Lower leg skin (tissue), 3 donors: ENCODE results near the gene OSBPL3.

Experiments used
- POLR2A ChIP-seq, 2 donors: fragments of 450-650 bp; IDR thresholded peaks; one replicate each; pipeline ENCODE4 v1.6.1; 2016 to 2017; ENCODE audit warnings: antibody characterized with exemption in 2 of 2, mild to moderate bottlenecking in 1 of 2, moderate library complexity in 1 of 2
- TF ChIP-seq, protein P1 (sequence below), 3 donors: fragments of 450-650 bp; IDR thresholded peaks; one replicate each; pipeline ENCODE4 v1.5.1; 2016; ENCODE audit warnings: antibody characterized with exemption in 3 of 3, mild to moderate bottlenecking in 3 of 3, moderate library complexity in 2 of 3

DNA sequence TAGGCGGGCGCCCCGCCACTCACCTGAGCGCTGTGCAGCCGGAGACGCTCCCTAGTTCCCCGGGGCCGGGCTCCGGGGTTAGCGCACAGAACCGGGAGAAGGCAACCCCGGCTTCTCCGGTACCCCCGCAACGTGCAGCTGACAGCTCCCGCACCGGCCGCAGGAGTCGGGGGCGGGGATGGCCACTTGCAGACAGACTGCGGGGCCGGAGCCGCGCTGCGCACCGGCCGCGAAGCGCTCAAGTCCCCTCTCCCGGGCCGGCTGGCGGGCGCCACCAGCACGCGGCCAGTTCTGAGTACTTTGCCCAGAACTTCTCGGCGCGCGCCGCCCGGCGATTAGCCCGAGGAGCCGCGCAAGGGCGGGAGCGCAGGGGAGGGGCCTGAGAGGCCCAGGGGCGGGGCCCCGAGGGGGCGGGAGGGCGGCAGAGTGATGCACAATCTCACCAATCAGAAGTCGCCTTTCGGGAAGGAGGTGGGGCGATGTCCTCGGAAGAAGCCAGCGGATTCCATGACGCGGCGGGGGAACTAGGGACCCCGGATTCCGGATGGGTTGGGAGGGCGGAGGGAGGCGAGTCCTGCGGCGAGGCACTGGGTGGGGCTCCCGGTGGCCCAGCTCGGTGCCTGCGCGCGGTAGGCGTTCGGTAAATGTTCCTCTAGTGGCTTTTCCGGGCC is at the start of gene OSBPL3:
- TF ChIP-seq, protein P1, sequence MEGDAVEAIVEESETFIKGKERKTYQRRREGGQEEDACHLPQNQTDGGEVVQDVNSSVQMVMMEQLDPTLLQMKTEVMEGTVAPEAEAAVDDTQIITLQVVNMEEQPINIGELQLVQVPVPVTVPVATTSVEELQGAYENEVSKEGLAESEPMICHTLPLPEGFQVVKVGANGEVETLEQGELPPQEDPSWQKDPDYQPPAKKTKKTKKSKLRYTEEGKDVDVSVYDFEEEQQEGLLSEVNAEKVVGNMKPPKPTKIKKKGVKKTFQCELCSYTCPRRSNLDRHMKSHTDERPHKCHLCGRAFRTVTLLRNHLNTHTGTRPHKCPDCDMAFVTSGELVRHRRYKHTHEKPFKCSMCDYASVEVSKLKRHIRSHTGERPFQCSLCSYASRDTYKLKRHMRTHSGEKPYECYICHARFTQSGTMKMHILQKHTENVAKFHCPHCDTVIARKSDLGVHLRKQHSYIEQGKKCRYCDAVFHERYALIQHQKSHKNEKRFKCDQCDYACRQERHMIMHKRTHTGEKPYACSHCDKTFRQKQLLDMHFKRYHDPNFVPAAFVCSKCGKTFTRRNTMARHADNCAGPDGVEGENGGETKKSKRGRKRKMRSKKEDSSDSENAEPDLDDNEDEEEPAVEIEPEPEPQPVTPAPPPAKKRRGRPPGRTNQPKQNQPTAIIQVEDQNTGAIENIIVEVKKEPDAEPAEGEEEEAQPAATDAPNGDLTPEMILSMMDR (IDR thresholded peaks at IDR 0.05), result no peak
- no peak for TF ChIP-seq POLR2A (IDR thresholded peaks at IDR 0.05)
